Amygdala (tissue), 56 donors: Measurements from ENCODE around the gene CEP112.
"Not testable (repeated sequence)": the region's sequence is repeated elsewhere in the genome, so short reads cannot be mapped to it uniquely, and the experiment has no call there.

Source experiments
- DNase-seq, 56 donors: peaks; one replicate each; lab custom pipeline; 2025; lab: John Stamatoyannopoulos, UW

The CEP112 gene

GRCh38 chr17:65707780-65708179 lies 484.2 kb downstream of the CEP112 start:
- DNase-seq, result no peak

GRCh38 chr17:65704731-65705130 lies 487.2 kb downstream of the CEP112 start:
- no peak for DNase-seq

GRCh38 chr17:65703891-65704290 lies 488.0 kb downstream of the CEP112 start:
- no peak for DNase-seq

GRCh38 chr17:65699459-65699858 lies 492.5 kb downstream of the CEP112 start:
- DNase-seq, result no peak

DNA sequence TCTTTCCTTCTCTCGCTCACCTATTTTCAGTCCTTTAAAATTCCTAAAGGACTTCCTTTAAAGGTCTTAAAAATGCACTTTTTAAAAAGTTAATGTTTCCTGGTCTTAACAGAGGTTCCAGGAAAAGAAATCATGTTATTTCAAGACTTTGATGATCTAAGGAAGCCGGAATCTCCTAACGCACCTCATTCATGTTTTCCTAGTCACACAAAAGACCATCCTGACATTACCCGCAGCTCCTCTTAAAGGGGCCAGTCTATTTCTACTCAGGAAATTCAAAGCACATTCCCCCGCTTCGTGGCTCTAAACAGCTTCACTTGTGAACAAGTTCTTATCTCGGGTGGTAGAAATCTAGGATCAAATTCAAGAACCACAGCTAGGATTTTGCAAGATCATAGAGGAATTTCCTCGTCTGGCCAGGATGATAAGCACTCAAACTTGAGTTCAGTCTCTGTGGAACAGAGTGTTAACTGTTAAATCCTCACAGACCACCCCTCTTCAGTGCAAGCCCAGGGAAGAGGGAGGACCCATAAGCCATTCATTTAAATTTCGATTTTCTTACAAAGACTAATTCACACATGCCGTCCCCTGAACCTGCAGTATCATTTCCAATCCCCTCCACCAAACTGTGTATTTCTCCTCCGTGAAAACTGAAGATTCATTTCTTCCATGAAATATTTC lies 493.4 kb downstream of the CEP112 start:
- no peak for DNase-seq

DNA sequence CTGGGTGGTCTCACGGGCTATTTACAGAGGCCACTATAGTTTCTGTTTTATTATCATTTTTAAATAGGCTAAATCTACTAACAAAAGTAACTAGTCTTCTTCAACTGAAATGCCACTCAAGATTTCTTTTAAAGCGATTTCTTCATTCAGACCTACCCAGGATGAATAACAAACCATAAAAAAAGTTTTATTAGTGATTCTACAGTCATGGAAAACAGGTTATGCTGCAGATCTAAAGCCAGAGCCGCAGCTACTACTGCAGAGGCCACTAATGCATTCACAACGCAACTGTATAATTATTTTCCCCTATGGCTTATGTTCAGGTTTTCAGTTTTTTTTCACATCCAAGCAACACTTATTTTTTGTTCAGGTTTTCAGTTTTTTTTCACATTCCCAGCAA lies 494.3 kb downstream of the CEP112 start:
- DNase-seq, result no peak

GRCh38 chr17:65696739-65697394 lies 495.1 kb downstream of the CEP112 start:
- DNase-seq, result no peak

GRCh38 chr17:65694601-65695000 lies 497.3 kb downstream of the CEP112 start:
- DNase-seq, result no peak

DNA sequence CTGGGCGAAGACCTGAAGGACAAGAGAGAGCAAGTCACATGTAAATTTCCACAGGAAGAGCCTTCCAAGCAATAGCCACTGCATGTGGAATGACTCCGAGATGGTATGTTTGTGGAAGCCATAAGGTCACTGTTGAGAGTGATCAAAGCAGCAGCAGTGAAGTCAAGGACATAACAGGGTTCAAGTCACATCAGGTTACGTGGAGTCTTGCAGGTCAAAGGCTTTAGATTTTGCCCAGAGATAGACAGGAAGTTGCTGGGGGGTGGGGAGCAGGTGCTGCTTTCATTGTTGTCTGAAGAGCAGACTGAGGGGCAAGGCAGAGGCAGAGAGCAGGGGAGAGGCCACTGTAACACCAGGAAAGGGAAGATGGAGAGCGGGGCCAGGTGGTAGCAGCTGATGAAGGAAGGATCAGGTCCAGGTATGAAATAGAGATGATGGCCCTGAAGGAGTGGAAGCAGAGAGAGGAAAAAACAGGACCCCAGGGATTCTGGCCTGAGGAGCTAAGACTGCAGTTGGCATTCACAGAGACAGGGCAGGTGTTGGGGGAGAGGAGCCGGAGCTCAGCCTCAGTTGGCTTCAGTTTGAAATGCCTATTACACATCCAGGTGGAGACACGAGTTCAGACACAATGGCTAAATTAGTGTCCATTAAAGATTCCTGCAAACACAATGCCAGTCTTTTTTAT lies 501.2 kb downstream of the CEP112 start:
- DNase-seq, result no peak

- DNase-seq, result peak in 14 of 56 donors; percentile 1 to 34 (median 8)
These were observed 503.6 kb downstream of the CEP112 start for GRCh38 chr17:65688307-65688706.

DNA sequence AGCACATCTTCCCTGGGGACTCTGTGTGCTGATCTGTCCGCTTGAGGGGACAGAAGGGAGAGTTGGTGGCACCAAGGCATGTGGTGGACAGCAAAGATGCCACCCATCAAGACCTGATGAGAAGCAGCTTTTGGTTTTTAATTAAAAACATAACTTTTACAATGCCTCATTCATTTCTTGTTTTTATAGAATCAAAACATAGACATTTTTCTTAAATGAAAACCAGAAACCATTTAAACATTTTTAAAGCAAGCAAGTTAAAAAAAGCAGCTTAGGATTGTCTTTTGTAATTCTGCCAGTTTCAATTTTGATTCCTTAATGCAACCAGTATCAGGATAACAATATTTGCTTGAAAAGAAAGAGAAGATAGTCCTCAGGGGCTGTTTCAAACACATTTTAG lies 506.8 kb downstream of the CEP112 start:
- DNase-seq, result no peak

- no peak for DNase-seq
These were observed 507.3 kb downstream of the CEP112 start for GRCh38 chr17:65684631-65685030.

DNA sequence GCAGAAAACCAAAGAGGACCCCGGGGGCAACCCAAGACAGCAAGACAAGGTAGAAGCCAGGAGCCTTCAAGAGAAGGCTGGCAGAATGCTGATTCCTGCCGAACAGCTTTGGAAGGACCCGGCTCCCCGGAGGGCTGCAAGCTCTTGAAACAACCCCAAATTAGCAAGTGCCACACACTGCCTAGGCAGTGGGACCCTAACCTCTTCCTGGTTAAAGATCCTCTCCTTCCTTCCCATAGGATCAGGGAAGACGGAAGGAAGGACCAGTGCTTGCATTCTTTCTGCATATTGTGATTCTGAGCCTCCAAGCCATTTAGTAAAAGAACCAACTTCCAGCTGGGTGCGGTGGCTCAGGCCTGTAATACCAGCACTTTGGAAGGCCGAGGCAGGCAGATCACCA lies 508.5 kb downstream of the CEP112 start:
- no peak for DNase-seq

- not testable (repeated sequence) for DNase-seq
These were observed 510.2 kb downstream of the CEP112 start for GRCh38 chr17:65681763-65682162.

- no peak for DNase-seq
These were observed 512.6 kb downstream of the CEP112 start for GRCh38 chr17:65679165-65679845.

- no peak for DNase-seq
These were observed 513.4 kb downstream of the CEP112 start for GRCh38 chr17:65678546-65678945.

- DNase-seq, result no peak
These were observed 514.0 kb downstream of the CEP112 start for GRCh38 chr17:65677932-65678331.

- no peak for DNase-seq
These were observed 517.5 kb downstream of the CEP112 start for GRCh38 chr17:65674246-65675045.

- no peak for DNase-seq
These were observed 521.1 kb downstream of the CEP112 start for GRCh38 chr17:65670667-65671371.

DNA sequence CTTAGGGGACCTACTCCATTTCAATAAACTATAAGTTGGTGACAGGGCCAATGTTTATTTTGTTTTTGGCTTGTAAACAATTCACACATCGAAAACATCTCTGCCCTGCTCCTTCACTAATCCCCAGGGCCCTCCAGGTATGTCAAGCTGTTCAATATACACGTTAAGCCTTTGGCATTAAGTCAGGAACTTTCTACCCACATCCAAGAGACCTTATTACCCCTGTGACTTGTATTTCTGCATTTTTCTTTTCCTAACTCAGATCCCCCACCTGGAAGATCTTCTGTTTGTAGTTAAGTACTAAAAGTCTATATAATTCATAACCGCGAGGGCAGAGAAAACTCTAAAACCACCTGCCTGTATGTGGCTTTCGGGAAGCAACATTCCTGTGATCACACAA lies 523.7 kb downstream of the CEP112 start:
- no peak for DNase-seq
